ENCODE data around the gene KRT34.
"Not testable (repeated sequence)": the region's sequence is repeated elsewhere in the genome, so short reads cannot be mapped to it uniquely, and the experiment has no call there.

Gene KRT34

DNA sequence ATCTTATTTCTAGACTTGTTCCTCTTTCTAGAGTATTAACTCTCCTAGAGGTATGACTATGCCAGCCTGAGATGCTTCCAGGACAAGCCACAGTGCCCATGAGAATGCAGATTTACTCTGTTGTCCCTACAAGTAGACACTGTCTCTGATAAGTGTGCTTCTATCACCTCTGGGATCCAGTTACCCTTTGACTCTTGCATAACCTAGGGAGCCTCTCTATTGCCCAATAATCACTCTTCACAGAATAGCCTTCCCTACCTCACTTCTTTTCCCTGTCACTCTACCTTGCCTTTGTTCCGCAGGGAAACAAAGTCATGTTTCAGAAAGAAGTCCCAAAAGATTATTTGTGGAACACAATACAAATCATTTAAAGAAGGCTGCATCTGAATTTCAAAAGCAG lies 1.6 kb upstream of the KRT34 start:
- Histone ChIP-seq H3K4me3 (ENCODE audit: low read length) (no peak overlapping the region), H3K27ac (ENCODE audit: low read depth, low read length) (no peak overlapping the region), H3K27me3 (ENCODE audit: control insufficient read depth, low read length) (0 out of 2 replicates have a peak, but pooled peaks cover 2% of the 10 kb centered on the region), H3K36me3 (ENCODE audit: control insufficient read depth, low read length) (no peaks in the 10 kb centered on the region), H3F3A (ENCODE audit: control insufficient read depth, insufficient read depth) (no peaks in the 10 kb centered on the region), H3K4me1 (ENCODE audit: control insufficient read depth, low read length) (no peaks in the 10 kb centered on the region), H3K9me2 (replicated peaks; ENCODE audit: control insufficient read depth, low read length) (no peaks in the 10 kb centered on the region), H3K4me2 (ENCODE audit: low read length) (no peak overlapping the region), H3K9me3 (ENCODE audit: control insufficient read depth, insufficient read depth, low read length) (no peaks in the 10 kb centered on the region), H3K79me2 (ENCODE audit: control insufficient read depth, low read length) (no peaks in the 10 kb centered on the region), H4K20me1 (ENCODE audit: control insufficient read depth, insufficient read depth, low read depth, low read length) (no peaks in the 10 kb centered on the region)
- TF ChIP-seq CTCF (IDR thresholded peaks at IDR 0.05; ENCODE audit: low read depth, low read length, poor library complexity, severe bottlenecking) (no peak), EZH2phosphoT487 (IDR thresholded peaks at IDR 0.05; ENCODE audit: borderline replicate concordance, low read length) (no peak)

DNA sequence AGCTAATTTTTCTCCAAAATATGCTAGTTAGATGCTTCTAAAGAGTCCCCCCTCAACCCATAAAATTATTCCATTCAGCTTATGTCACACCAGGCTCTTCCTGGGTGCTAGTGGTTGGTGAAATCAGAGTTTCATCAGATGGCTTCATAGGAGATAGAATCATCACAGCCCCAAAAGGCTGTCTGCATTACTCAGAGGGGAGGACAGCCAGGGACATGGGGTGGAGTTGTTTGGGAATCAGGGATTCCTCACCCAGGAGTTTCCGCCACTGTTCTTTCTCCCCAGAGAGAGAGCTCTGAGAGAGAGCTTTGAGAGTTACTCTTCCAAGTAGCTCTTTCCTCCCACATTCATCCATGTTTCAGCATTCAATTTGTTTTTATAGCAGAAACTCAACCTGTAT lies 288 bp upstream of the KRT34 start:
- Histone ChIP-seq H3K9me3 (ENCODE audit: control insufficient read depth, insufficient read depth, low read length) (no peaks in the 10 kb centered on the region), H3F3A (ENCODE audit: control insufficient read depth, insufficient read depth) (no peaks in the 10 kb centered on the region), H3K4me1 (ENCODE audit: control insufficient read depth, low read length) (no peaks in the 10 kb centered on the region), H3K4me3 (ENCODE audit: low read length) (no peak overlapping the region), H3K27me3 (ENCODE audit: control insufficient read depth, low read length) (0 out of 2 replicates have a peak, but pooled peaks cover 2% of the 10 kb centered on the region), H4K20me1 (ENCODE audit: control insufficient read depth, insufficient read depth, low read depth, low read length) (no peaks in the 10 kb centered on the region), H3K36me3 (ENCODE audit: control insufficient read depth, low read length) (no peaks in the 10 kb centered on the region), H3K79me2 (ENCODE audit: control insufficient read depth, low read length) (no peaks in the 10 kb centered on the region), H3K4me2 (ENCODE audit: low read length) (no peak overlapping the region), H3K27ac (ENCODE audit: low read depth, low read length) (no peak overlapping the region), H3K9me2 (replicated peaks; ENCODE audit: control insufficient read depth, low read length) (no peaks in the 10 kb centered on the region)
- no peak for TF ChIP-seq EZH2phosphoT487 (IDR thresholded peaks at IDR 0.05; ENCODE audit: borderline replicate concordance, low read length)
- no peak for TF ChIP-seq CTCF (IDR thresholded peaks at IDR 0.05; ENCODE audit: low read depth, low read length, poor library complexity, severe bottlenecking)

DNA sequence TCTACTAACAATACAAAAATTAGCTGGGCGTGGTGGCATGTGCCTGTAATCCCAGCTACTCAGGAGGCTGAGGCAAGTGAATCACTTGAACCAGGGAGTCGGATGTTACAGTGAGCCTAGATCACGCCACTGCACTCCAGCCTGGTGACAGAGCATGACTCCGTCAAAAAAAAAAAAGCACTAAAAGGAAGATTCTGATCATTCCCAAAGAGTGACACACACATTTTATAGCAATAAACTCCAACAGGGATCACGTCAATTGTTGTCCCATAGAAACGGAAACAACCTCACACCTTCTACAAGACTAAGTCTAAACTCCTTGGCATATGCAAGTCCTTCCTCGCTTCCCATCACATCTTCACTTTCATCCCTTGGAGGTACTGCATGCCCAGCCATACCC lies 2.0 kb downstream of the KRT34 start:
- H3K27me3 ChIP-seq (ENCODE audit: control insufficient read depth, low read length); H4K20me1 ChIP-seq (ENCODE audit: control insufficient read depth, insufficient read depth, low read depth, low read length); H3K36me3 ChIP-seq (ENCODE audit: control insufficient read depth, low read length); H3F3A ChIP-seq (ENCODE audit: control insufficient read depth, insufficient read depth); H3K27ac ChIP-seq (ENCODE audit: low read depth, low read length); H3K4me1 ChIP-seq (ENCODE audit: control insufficient read depth, low read length); H3K9me3 ChIP-seq (ENCODE audit: control insufficient read depth, insufficient read depth, low read length); H3K79me2 ChIP-seq (ENCODE audit: control insufficient read depth, low read length); H3K4me3 ChIP-seq (ENCODE audit: low read length); H3K9me2 ChIP-seq (replicated peaks; ENCODE audit: control insufficient read depth, low read length); H3K4me2 ChIP-seq (ENCODE audit: low read length): not testable (repeated sequence)

- Histone ChIP-seq H3K79me2 (ENCODE audit: control insufficient read depth, low read length) (no peaks in the 10 kb centered on the region), H3K4me3 (ENCODE audit: low read length) (no peak overlapping the region), H4K20me1 (ENCODE audit: control insufficient read depth, insufficient read depth, low read depth, low read length) (no peaks in the 10 kb centered on the region), H3K4me1 (ENCODE audit: control insufficient read depth, low read length) (no peaks in the 10 kb centered on the region), H3K9me3 (ENCODE audit: control insufficient read depth, insufficient read depth, low read length) (no peaks in the 10 kb centered on the region), H3K27ac (ENCODE audit: low read depth, low read length) (no peak overlapping the region), H3K36me3 (ENCODE audit: control insufficient read depth, low read length) (no peaks in the 10 kb centered on the region), H3K27me3 (ENCODE audit: control insufficient read depth, low read length) (0 out of 2 replicates have a peak, but pooled peaks cover 8% of the 10 kb centered on the region), H3K9me2 (replicated peaks; ENCODE audit: control insufficient read depth, low read length) (no peaks in the 10 kb centered on the region), H3F3A (ENCODE audit: control insufficient read depth, insufficient read depth) (no peaks in the 10 kb centered on the region), H3K4me2 (ENCODE audit: low read length) (no peak overlapping the region)
- no peak for TF ChIP-seq EZH2phosphoT487 (IDR thresholded peaks at IDR 0.05; ENCODE audit: borderline replicate concordance, low read length)
Observed at GRCh38 chr17:41377546-41377945, 4.6 kb downstream of the KRT34 start.
